Measurements from ENCODE around the gene MOCS1.
A peak's percentile ranks its signal among the peaks of the same experiment; 100 is the strongest.

MOCS1 gene

GRCh38 chr6:39948199-39948791 is 14.0 kb upstream of the MOCS1 start:
- no peak for DNase-seq (ENCODE audit: low spot score)

- no peak for DNase-seq (ENCODE audit: low spot score)
Measured at GRCh38 chr6:39947611-39948068, 13.4 kb upstream of the MOCS1 start.

GRCh38 chr6:39945626-39946025 is 11.4 kb upstream of the MOCS1 start:
- no peak for DNase-seq (ENCODE audit: low spot score)

GRCh38 chr6:39942903-39943580 is 8.8 kb upstream of the MOCS1 start:
- DNase-seq (ENCODE audit: low spot score): no peak

GRCh38 chr6:39941820-39942219 is 7.6 kb upstream of the MOCS1 start:
- no peak for DNase-seq (ENCODE audit: low spot score)

- DNase-seq (ENCODE audit: low spot score): no peak
Measured at GRCh38 chr6:39941138-39941537, 6.9 kb upstream of the MOCS1 start.

GRCh38 chr6:39938773-39939654 is 4.8 kb upstream of the MOCS1 start:
- no peak for DNase-seq (ENCODE audit: low spot score)

- no peak for DNase-seq (ENCODE audit: low spot score)
Measured at GRCh38 chr6:39937686-39938333, 3.5 kb upstream of the MOCS1 start.

- DNase-seq (ENCODE audit: low spot score): no peak
Measured at GRCh38 chr6:39936857-39937256, 2.6 kb upstream of the MOCS1 start.

GRCh38 chr6:39935241-39935640 is 979 bp upstream of the MOCS1 start:
- DNase-seq (ENCODE audit: low spot score): no peak

GRCh38 chr6:39933669-39934130 is 562 bp downstream of the MOCS1 start:
- no peak for DNase-seq (ENCODE audit: low spot score)

GRCh38 chr6:39932386-39932910 is 1.8 kb downstream of the MOCS1 start:
- DNase-seq (ENCODE audit: low spot score): peak; percentile 24

GRCh38 chr6:39931607-39932006 is 2.7 kb downstream of the MOCS1 start:
- peak; percentile 54 for DNase-seq (ENCODE audit: low spot score)

GRCh38 chr6:39930540-39930939 is 3.7 kb downstream of the MOCS1 start:
- DNase-seq (ENCODE audit: low spot score): no peak

GRCh38 chr6:39929733-39930461 is 4.4 kb downstream of the MOCS1 start:
- DNase-seq (ENCODE audit: low spot score): no peak

- no peak for DNase-seq (ENCODE audit: low spot score)
Measured at GRCh38 chr6:39929039-39929732, 5.1 kb downstream of the MOCS1 start.

GRCh38 chr6:39927159-39927558 is 7.1 kb downstream of the MOCS1 start:
- no peak for DNase-seq (ENCODE audit: low spot score)

- DNase-seq (ENCODE audit: low spot score): no peak
Measured at GRCh38 chr6:39926668-39927067, 7.6 kb downstream of the MOCS1 start.

GRCh38 chr6:39925931-39926290 is 8.4 kb downstream of the MOCS1 start:
- no peak for DNase-seq (ENCODE audit: low spot score)

GRCh38 chr6:39925191-39925930 is 8.9 kb downstream of the MOCS1 start:
- no peak for DNase-seq (ENCODE audit: low spot score)
